HL-60/S4 treated with phorbol 12-myristate 13-acetate at 8.2 ng/mL for 4 days and 3 days (cell line): ENCODE measurements around the gene TSHZ1.

Experiments
- in situ Hi-C: fragments of 300-500 bp; cut with MboI; formaldehyde crosslinking; loops from 2 replicates; pipeline ENCODE4 v1.15.0; 2022; ENCODE audit warnings: low sequenced_read_pairs

The TSHZ1 gene

DNA sequence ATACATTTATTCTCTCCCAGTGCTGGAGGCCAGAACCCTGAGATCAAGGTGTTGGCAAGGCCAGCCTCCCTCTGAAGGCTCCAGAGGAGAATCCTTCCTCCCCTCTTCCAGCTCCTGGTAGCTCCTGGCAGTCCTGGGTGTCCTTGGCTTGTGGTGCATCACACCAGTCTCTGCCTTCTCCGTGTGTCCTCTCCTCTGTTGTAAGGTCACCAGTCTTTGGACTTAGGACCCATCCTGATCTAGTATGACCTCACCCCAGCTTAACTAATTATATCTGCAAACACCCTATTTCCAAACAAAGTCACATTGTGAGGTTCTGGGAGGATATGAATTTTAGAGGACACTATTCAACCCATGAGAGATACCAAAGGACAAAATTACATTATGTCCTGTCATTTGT, 31.1 kb downstream of the TSHZ1 start:
- in situ Hi-C loops: no loop called here

DNA sequence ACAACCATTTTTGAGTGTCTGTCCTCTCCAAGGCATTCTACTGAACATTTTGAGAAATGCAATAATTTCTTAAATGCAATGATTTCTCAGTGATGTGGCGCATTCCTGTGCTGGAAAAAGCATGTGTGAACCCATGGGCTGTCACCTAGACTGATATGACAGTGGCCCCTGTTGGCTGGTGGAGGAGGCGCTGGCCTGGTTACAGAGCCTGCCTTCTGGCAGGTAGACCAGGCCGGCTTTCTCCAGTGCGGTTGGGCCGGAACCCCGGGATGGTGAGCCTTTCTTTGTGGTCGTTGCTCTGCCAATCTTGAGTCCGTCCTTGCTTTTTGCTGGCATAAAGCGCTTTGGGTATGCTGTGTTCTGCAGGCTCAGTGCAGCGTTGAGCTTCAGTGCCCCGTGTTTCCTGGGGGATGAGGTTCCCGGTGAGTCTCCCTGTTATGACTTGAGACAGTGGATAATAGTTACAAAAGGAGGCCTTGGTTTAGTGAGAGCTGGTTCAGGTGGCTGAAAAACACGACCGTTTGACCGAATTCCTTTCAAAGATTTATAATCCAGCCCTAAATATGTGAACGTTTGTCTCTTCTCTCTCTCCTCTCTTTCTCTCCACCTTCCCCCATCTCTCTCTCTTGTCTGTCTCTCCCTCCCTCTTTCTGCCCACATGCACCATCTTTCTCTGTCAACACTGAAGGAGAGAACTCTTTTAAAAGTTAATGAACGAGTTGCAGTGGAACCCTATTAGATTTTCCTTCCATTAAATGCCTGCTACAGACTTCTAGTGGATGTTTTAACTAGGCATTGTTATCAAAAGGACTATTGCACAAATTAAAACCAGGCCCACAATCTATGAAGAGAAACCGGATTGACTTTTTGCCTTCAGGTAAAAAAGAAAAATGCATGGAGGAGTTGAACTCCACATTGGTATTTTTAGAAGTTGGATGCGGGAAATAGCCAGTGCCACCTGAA, 34.0 kb downstream of the TSHZ1 start:
- in situ Hi-C loops: no loop called here

DNA sequence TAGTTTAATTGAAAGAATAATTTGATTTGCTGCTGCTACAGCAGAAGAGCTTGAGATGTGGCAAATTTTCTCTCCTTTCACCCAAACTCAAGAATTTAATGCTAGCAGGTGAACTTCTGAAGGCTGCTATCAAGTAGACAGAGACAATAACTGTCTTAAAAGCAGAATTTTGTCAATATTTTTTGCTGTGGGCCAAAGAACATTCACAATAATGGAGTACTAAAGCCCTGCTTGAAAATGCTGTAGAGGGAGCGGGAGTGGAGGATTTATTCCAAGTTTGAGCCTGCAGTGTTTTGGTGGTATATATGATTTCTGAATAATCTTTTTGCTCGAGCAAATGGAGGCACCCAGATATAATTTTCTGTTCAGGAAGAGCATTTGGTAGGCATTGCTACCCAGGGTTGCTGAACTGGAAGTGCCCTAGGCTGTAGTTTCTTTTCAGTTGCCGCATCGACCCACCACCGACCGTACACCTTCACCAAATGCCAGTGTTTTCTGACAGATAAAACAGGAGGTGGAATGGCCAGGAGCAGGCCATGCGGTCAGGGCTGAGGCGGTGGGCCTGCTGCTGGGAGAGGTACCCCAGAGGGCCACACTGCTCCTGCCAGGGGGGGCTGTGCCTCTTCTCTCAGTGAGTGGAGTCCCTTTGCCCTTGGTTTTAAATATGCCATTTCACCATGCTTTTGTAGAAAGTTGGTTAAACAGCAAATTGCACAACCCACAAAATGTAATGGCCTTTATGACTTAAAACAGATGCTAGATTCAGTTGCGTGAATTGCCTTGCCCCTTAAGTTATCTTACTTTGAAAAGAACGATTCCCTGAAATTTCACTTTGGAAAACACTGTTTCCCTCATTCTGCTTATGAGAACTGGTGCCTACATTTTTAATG, 36.4 kb downstream of the TSHZ1 start:
- in situ Hi-C loops: no loop called here

DNA sequence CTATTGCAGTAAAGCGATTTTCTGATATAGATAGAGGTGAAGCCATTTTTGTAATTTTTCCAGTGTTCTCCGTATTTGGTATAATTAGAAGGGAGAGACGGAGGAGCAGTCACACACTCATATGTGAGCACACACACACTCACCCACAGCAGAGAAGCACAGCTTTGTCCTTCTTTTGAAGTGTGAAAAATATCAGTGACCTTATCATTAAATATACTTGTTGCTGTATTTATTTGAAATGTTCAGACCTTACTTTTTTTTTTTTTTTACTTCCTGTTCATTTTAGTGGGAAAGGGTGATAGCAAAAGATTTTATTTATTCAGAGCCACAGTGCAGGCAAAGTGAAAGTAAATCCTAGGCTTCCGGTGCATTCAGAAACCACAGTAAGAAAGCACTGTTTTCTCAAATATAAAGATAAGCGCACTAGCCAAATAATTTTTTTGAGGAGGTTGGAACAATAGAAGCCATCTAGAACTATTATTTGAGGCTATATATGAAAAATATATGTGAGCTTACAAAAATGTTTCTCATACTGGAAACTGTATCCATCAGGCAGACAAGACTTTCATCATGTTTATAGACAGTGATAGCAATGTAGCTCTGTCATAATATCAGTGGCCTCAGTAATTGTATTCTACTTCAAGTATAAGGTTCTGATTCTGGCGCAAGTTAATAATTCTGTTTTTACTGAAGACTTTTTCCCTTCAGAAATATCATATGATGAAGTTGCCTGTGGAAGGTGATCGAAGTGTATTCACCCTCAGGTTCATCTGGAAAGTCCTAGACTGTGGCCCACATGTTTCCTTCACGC, 37.2 kb downstream of the TSHZ1 start:
- in situ Hi-C loops: no loop called here

DNA sequence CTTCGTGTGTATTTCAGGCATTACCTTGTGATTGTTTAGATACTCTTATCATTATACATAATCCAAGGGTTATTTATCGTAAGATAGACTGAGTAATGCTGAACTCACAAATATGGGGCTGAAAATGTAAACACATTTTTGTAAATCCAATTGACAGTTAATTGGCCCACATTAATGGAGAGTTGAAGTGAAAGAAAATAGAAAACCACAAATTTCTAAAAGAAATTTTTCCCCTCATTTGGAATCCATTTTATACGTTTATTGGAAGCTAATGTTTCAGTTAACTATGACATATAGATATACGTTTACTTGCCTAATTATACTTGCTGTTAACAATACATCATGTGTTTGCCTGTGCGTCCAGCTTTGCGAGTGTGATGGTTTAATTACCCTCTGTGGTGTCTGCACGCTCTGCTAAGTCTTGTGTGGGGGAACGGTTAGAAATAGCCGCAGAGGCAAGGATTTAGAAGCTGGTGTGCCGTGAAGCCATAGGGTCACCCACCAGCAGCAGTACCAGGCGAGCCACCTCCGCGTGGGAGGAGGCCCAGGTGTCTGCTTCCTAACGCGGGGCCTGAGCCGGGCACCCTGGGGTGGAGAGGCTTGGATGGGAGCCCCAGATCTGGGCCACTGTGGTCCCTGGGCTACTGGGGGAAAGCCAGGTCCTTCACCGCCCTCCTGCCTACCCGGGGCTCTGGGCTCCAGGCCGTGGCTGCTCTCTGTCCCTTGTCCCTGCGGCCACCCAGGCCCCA, 38.0 kb downstream of the TSHZ1 start:
- in situ Hi-C loops: no loop called here

DNA sequence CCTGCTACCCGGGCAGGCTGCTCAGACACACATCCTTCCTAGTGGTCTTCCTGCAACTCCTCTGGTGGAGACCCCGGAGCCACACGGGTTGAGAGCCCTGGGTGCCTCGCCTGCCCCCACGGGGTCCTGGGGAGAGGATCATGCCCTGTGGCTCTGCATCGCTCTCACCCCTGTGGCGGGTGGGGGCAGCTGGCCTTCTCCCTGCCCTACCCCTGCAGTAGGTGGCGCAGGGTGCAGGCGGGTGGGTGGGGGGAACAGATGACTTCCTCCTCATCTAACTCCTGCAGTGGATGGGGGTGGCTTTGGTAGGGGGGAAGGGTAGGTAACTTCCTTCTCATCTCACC, 38.5 kb downstream of the TSHZ1 start:
- in situ Hi-C loops: no loop called here

DNA sequence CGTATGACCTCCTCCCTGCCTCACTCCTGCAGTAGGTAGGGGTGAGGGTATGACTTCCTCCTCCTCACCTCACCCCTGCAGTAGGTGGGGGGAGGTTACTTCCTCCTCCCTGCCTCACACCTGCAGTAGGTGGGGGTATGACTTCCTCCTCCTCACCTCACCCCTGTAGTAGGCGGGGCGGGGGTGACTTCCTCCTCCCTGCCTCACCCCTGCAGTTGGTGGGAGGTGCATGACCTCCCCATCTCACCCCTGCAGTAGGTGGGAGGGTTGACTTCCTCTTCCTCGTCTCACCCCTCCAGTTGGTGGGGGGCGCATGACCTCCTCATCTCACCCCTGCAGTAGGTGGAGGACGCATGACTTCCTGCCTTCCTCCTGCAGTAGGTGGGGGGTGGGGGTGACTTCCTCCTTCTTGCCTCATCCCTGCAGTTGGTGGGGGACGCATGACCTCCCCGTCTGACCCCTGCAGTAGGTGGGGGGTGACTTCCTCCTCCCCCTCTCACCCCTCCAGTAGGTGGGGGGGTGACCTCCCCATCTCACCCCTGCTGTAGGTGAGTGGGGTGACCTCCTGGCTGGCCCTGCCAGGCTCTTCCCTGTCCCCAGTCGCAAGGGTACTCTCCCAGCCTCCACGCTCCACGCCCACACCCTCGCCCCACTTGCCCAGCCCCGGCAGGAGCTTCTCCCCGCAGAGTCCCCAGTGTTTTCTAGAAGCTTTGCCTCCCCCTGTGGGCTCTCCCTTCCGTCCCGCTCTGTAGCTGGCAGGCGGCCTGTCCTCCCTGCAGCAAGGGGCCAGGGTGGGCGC, 39.3 kb downstream of the TSHZ1 start:
- in situ Hi-C loops: no loop called here

DNA sequence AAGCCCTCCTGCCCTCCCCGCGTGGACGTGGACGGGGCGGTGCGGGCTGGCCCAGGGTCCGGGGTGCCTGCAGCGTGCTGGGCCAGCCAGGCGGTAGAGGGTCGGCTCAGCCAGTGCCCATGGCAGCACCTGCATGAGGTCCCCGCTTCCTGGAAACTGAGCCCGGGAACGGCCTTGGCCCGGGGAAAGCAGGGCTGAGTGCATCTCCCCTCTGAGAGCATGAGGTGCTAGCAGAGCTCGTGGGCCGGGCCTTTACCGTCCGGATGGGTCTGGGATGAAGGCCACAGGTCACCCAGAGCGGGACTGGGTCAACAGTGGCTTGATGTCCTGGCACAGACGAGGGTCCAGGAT, 39.8 kb downstream of the TSHZ1 start:
- in situ Hi-C loops: no loop called here

DNA sequence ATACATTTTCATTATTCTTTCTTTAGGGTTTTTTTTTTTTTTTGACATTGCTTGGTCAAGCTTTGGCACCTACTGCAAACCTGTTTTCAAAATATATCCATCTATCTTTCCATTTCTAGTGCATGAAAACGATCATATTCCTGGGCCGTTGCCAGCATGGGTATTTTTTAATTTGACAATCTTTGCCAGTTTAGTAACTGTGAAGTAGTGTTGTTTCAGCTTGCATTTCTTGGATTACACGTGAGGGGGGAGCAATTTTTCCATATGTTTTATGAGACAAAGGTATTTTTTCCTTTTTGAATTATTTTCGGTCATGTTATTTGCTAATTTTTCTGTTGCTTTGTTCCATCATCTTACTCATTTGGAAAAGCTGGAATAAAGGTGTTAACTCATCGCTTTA, 40.9 kb downstream of the TSHZ1 start:
- in situ Hi-C loops: no loop called here

DNA sequence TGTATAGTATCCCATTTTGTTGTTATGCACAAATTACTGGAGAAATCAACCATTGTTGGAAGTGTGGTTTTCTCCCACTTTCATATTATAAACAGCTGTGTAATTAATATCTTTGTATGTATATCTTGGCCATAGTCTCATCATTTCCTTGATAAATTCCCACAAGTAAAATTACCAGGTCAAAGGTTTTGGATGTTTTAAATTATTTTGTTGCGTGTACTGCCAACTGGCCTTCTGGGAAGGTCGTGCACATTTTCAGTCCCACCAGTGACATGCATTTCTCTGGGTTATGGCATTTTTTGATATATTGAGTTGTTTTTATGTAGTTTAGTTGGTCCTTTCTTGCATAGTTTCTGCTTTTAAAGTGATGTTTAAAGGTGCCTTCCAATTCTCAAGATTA, 41.5 kb downstream of the TSHZ1 start:
- in situ Hi-C loops: no loop called here

DNA sequence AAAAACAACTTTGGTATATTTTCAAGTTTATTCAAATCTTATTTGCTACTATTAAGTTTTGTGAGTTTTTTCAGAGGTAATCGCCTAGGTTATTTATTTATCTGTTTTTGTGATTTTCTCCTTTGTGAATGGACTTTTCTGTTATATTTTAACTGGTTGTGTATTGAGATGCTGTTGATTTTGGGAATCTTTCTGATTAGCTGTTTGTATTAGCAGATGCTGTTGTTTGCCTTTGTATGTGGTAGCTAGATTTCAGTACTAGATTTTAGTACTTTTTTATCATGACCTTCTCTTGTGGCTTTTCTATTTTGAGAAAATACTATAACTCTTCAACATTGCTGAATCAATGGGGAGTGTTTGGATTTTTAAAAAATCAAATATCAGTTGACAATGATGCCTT, 42.4 kb downstream of the TSHZ1 start:
- in situ Hi-C loops: no loop called here

DNA sequence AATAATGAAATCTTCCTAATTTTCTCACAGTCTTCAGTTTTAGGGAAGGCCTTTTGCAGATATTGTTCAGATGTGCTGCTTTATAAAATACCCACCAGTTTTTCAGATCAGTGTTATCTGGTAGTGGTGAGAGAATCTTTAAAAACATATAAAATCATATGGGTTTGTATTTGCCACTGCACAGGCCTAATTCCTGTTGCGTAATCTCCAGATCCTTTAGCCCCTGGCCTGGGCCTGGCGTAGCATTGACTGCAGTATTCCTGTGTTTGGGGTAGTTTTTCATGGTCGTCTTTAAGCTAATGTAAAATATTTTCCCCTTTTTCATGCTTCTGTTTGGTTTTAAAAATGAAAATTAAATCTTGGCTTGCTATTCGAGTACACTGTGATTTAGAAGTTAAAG, 43.2 kb downstream of the TSHZ1 start:
- in situ Hi-C loops: no loop called here

DNA sequence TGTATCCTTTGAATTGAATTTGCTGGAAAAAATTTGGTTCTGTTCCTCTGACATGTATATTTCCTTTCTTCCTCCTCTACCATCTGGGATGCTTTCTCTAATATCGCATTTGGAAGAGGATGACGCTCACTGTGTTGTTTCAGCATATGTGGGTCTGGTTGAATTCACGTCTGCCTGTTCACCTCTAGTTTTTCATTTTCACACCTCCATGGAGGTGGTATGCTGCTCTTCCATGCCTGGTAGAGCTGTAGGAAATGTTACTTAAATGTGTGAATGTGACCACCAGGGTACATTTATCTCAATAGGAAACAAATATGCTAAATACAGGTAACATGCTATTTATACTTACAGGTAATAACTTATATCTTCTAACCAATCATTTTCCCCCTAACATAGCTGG, 44.5 kb downstream of the TSHZ1 start:
- in situ Hi-C loops: no loop called here

DNA sequence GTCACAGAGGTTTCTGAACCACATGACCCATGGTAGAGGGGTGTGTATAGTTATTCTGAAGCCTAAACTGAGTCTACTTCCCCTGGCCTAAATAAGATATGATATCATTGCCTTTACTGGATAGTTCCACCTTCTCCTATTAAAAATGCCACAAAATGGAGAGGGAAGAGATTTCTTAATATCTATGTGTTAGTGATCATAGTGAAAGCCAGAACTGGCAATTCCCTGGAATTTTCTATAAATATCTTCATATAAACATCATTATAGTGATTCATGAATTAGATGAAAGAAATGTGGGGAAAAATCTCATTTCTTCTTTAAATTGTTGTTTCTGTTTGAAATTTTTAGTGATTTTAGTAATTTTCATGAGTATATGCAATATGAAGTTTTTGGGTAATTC, 45.8 kb downstream of the TSHZ1 start:
- in situ Hi-C loops: no loop called here

DNA sequence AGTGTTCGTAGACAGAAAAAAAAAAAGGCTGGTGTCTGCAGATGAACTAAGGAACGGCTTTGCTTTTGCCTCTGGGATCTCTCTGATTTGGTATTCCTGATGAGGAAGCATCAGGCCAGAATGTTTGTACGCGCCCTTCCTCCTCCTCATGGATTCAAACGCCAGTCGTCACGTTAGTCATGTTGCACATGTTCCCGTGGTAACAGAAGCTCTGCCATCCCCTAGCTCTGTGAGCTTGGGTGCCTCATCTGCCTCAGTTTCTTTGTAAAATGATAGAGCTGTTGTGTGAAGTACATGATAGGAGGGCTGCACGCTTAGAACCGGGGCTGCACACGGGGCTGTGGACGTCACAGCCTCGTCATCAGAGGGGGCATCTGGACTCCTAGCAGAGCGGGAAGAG, 47.0 kb downstream of the TSHZ1 start:
- in situ Hi-C loops: no loop called here

DNA sequence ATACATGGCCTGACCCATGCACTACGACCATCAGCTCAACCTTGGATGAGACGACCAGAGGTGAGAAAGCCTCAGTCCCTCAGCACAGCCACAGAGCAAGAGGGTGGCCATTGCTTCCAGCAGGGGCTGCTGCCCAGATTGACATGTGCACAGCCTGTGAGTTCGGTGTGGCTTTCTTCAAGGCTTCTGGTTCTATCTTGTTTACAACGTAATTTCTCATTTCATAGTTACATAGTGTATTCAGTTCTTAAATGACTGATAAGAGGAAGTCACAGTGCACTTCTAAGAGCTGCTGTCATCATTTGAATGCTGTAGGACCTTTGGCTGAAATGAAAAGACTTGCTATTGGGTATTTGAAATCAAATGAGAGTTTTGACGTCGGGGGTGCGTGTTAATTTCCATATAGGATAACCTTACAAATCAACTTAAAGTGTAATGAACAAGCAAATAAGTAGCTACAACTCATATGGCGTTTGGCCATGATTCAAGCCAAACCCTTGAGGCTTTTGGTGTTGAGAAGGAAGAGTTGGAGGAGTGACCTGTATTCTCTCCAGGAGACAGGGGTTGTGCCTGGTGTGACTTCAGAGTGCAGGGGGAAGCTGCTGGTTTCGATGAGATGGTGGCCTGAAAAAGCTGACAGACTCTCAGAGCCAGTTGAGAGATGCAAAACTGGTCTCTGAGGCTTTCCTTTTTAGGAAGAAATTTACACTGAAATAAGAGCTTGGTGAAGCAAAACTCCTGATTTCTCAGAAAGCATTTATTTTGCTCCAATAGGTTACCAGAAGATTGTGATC, 51.0 kb downstream of the TSHZ1 start:
- in situ Hi-C loops: no loop called here

DNA sequence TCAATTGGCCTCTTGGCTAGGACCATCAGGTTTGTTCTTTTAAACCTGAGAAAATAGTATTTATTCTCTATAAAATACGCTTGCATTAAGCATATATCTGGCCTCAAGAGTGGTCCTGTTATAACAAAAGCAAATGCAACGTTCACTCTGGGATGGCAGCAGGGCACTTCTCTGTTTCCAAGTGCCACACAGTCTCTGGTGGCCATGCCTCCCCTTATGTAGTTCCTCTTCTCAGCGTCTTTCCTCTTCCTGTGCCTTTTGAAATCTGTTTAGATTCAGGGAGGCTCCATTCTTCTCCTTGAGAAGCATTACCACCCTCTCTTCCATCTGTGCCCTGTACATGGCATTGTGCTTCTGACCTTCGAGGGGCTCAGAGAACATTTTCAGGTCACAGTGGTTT, 51.9 kb downstream of the TSHZ1 start:
- in situ Hi-C loops: no loop called here

DNA sequence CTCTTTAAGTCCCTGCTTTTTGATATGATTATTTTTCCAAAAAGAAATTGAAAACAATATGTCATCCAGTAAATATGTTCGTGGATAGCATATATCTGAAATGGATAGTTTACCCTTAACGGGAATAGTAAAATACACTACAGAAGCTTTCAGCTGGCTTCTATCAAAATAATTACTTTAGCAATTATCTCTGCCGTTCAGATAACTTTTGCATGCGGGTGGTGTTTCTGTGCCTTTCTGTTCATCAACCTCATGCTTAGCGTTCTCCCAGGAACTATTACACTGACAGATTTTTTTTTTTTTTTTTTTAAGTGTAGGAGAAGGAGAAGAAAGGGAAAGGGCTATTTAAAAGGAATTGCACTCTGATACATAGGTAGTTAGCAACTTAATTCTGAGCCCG, 53.6 kb downstream of the TSHZ1 start:
- in situ Hi-C loops: no loop called here
